Duodenal mucosa (tissue), 2 donors: Measurements from ENCODE around the gene NACC2.

Experiments used
- H3K27ac ChIP-seq: one replicate; pipeline ENCODE4 v1.7.0; 2013; ENCODE audit warnings: low read depth, low read length
- H3K27me3 ChIP-seq, 2 donors: one replicate each; pipeline ENCODE4 v1.7.0; 2013; ENCODE audit warnings: low read length in 2 of 2, control low read depth in 1 of 2; ENCODE audit not compliant: insufficient read depth in 2 of 2, control insufficient read depth in 1 of 2
- H3K36me3 ChIP-seq, 2 donors: one replicate each; pipeline ENCODE4 v1.7.0; 2013; ENCODE audit warnings: low read length in 2 of 2, control low read depth in 1 of 2; ENCODE audit not compliant: insufficient read depth in 2 of 2, control insufficient read depth in 1 of 2
- H3K4me1 ChIP-seq, 2 donors: one replicate each; pipeline ENCODE4 v1.7.0; 2013; ENCODE audit warnings: low read length in 2 of 2, control low read depth in 1 of 2; ENCODE audit not compliant: insufficient read depth in 2 of 2, control insufficient read depth in 1 of 2
- H3K4me3 ChIP-seq, 2 donors: one replicate each; pipeline ENCODE4 v1.7.0; 2013; ENCODE audit warnings: low read length in 2 of 2, low read depth in 1 of 2
- H3K9ac ChIP-seq, 2 donors: one replicate each; pipeline ENCODE4 v1.7.0; 2013; ENCODE audit warnings: low read length in 2 of 2, low read depth in 1 of 2
- H3K9me3 ChIP-seq, 2 donors: one replicate each; pipeline ENCODE4 v1.7.0; 2013; ENCODE audit warnings: low read length in 2 of 2, control low read depth in 1 of 2; ENCODE audit not compliant: control insufficient read depth in 1 of 2

NACC2 gene

GRCh38 chr9:136092741-136093140 is 2.3 kb downstream of the NACC2 start:
- peaks cover 0 to 8% of the 10 kb centered on the region in 2 donors for H3K36me3 ChIP-seq
- no peak overlapping the region for H3K27ac ChIP-seq
- H3K27me3 ChIP-seq = no peaks in the 10 kb centered on the region
- peak overlapping the region in 1 of 2 donors; percentile 71 for H3K4me3 ChIP-seq
- no peaks in the 10 kb centered on the region for H3K9me3 ChIP-seq
- H3K9ac ChIP-seq = peak overlapping the region in 1 of 2 donors; percentile 44
- H3K4me1 ChIP-seq = peaks cover 27 to 29% of the 10 kb centered on the region in 2 donors

GRCh38 chr9:136092353-136092650 is 2.8 kb downstream of the NACC2 start:
- Histone ChIP-seq H3K9ac (no peak overlapping the region), H3K4me1 (peaks cover 27 to 29% of the 10 kb centered on the region in 2 donors), H3K27ac (no peak overlapping the region)

GRCh38 chr9:136091582-136092352 is 3.3 kb downstream of the NACC2 start:
- H3K9ac ChIP-seq = no peak overlapping the region
- H3K4me3 ChIP-seq = no peak overlapping the region
- H3K9me3 ChIP-seq = no peaks in the 10 kb centered on the region
- peaks cover 0 to 8% of the 10 kb centered on the region in 2 donors for H3K36me3 ChIP-seq
- no peaks in the 10 kb centered on the region for H3K27me3 ChIP-seq
- H3K27ac ChIP-seq = peak overlapping the region; percentile 17
- H3K4me1 ChIP-seq = peaks cover 27 to 29% of the 10 kb centered on the region in 2 donors

More at GRCh38 chr9:136092353-136092650, 2.8 kb downstream of the NACC2 start:
- Histone ChIP-seq H3K4me3 (no peak overlapping the region), H3K27me3 (no peaks in the 10 kb centered on the region), H3K9me3 (no peaks in the 10 kb centered on the region), H3K36me3 (peaks cover 0 to 8% of the 10 kb centered on the region in 2 donors)

- no peaks in the 10 kb centered on the region for H3K27me3 ChIP-seq
- no peaks in the 10 kb centered on the region for H3K9me3 ChIP-seq
- H3K9ac ChIP-seq = no peak overlapping the region
- peak overlapping the region; percentile 17 for H3K27ac ChIP-seq
- H3K4me3 ChIP-seq = no peak overlapping the region
- peaks cover 20 to 31% of the 10 kb centered on the region in 2 donors for H3K4me1 ChIP-seq
- peaks cover 0 to 8% of the 10 kb centered on the region in 2 donors for H3K36me3 ChIP-seq
These were observed 4.1 kb downstream of the NACC2 start for GRCh38 chr9:136090768-136091581.

- Histone ChIP-seq H3K9ac (no peak overlapping the region), H3K4me3 (no peak overlapping the region), H3K4me1 (peaks cover 18 to 28% of the 10 kb centered on the region in 2 donors), H3K36me3 (peaks cover 0 to 8% of the 10 kb centered on the region in 2 donors), H3K27me3 (no peaks in the 10 kb centered on the region), H3K27ac (no peak overlapping the region), H3K9me3 (no peaks in the 10 kb centered on the region)
These were observed 4.9 kb downstream of the NACC2 start for GRCh38 chr9:136090056-136090735.

GRCh38 chr9:136089697-136090045 is 5.4 kb downstream of the NACC2 start:
- H3K9ac ChIP-seq = no peak overlapping the region
- H3K27me3 ChIP-seq = no peaks in the 10 kb centered on the region
- peaks cover under 1 to 8% of the 10 kb centered on the region in 2 donors for H3K36me3 ChIP-seq
- H3K9me3 ChIP-seq = no peaks in the 10 kb centered on the region
- H3K4me3 ChIP-seq = no peak overlapping the region
- H3K27ac ChIP-seq = no peak overlapping the region
- H3K4me1 ChIP-seq = peaks cover 18 to 28% of the 10 kb centered on the region in 2 donors

- Histone ChIP-seq H3K4me3 (no peak overlapping the region), H3K9ac (no peak overlapping the region), H3K27me3 (no peaks in the 10 kb centered on the region), H3K36me3 (peaks cover 4 to 8% of the 10 kb centered on the region in 2 donors), H3K9me3 (no peaks in the 10 kb centered on the region), H3K27ac (no peak overlapping the region), H3K4me1 (peaks cover 18 to 28% of the 10 kb centered on the region in 2 donors)
These were observed 6.0 kb downstream of the NACC2 start for GRCh38 chr9:136088939-136089696.

GRCh38 chr9:136088481-136088938 is 6.6 kb downstream of the NACC2 start:
- Histone ChIP-seq H3K4me1 (peaks cover 18 to 24% of the 10 kb centered on the region in 2 donors), H3K4me3 (no peak overlapping the region), H3K9ac (no peak overlapping the region), H3K27ac (no peak overlapping the region), H3K27me3 (no peaks in the 10 kb centered on the region), H3K36me3 (peaks cover 4 to 8% of the 10 kb centered on the region in 2 donors), H3K9me3 (no peaks in the 10 kb centered on the region)

- H3K36me3 ChIP-seq = peaks cover 7 to 8% of the 10 kb centered on the region in 2 donors
- no peaks in the 10 kb centered on the region for H3K27me3 ChIP-seq
- H3K27ac ChIP-seq = no peak overlapping the region
- H3K9me3 ChIP-seq = no peaks in the 10 kb centered on the region
- peaks cover 12 to 18% of the 10 kb centered on the region in 2 donors for H3K4me1 ChIP-seq
- H3K4me3 ChIP-seq = no peak overlapping the region
- no peak overlapping the region for H3K9ac ChIP-seq
These were observed 7.2 kb downstream of the NACC2 start for GRCh38 chr9:136087741-136088480.
